H1 (cell line): ENCODE data around the gene MRGPRX4. TPM values are rescaled to one million over a fixed set of nuclear protein-coding genes. Genes with fewer than 3 reads are reported as not detected.

Source experiments
- CTCF ChIA-PET: fragments of 300-600 bp; sonication (Branson Sonifier 250); formaldehyde crosslinking; loops from one replicate; lab custom pipeline; 2021; ENCODE audit not compliant: partially characterized antibody; lab: Charles Lee
- POLR2A ChIA-PET: fragments of 300-600 bp; sonication (Branson Sonifier 250); formaldehyde crosslinking; loops from one replicate; lab custom pipeline; 2021; ENCODE audit warnings: inconsistent platforms; ENCODE audit not compliant: partially characterized antibody; lab: Charles Lee
- DNase-seq, 2 experiments: peaks; one replicate each; pipeline versions ENCODE4 v3.0.0 to v3.0.0-alpha.2; 2010 to 2022; ENCODE audit warnings: low spot score in 2 of 2, low read depth in 1 of 2, mixed read lengths in 1 of 2
- FAIRE-seq: peaks from 2 replicates; lab custom pipeline; 2011; peaks lifted over from hg19 to GRCh38; lab: Jason Lieb, UNC
- H2AFZ ChIP-seq: 2 replicates; pipeline ENCODE4 v1.8.1; 2012; ENCODE audit warnings: low read length, inconsistent platforms
- H2AK5ac ChIP-seq: 2 replicates; pipeline ENCODE4 v1.6.1; 2013; ENCODE audit warnings: low read depth, low read length
- H2BK120ac ChIP-seq: replicated peaks from 2 replicates; pipeline ENCODE3; 2013; ENCODE audit warnings: low read depth, low read length, inconsistent platforms
- H2BK12ac ChIP-seq: 2 replicates; pipeline ENCODE4 v1.6.1; 2013; ENCODE audit warnings: low read depth, low read length
- H2BK15ac ChIP-seq: 2 replicates; pipeline ENCODE4 v1.6.1; 2013; ENCODE audit warnings: low read length
- H2BK20ac ChIP-seq: 2 replicates; pipeline ENCODE4 v1.6.1; 2013; ENCODE audit warnings: low read length
- H2BK5ac ChIP-seq: 2 replicates; pipeline ENCODE4 v1.6.1; 2013; ENCODE audit warnings: low read depth, low read length
- H3K14ac ChIP-seq: 2 replicates; pipeline ENCODE4 v1.6.1; 2013; ENCODE audit warnings: inconsistent platforms; ENCODE audit not compliant: insufficient read length
- H3K18ac ChIP-seq: 2 replicates; pipeline ENCODE4 v1.6.1; 2013; ENCODE audit warnings: low read length; ENCODE audit errors: extremely low read depth
- H3K23ac ChIP-seq: 2 replicates; pipeline ENCODE4 v1.6.1; 2013; ENCODE audit warnings: inconsistent platforms; ENCODE audit not compliant: insufficient read length
- H3K23me2 ChIP-seq: 2 replicates; pipeline ENCODE4 v1.6.1; 2013; ENCODE audit warnings: low read depth, low read length
- H3K27ac ChIP-seq: 2 replicates; pipeline ENCODE4 v1.6.1; 2011; ENCODE audit warnings: low read depth, low read length, inconsistent platforms
- H3K27me3 ChIP-seq, 4 experiments: replicated peaks in 1 of 4; 1 replicate in 1 of 4; 2 replicates in 3 of 4; pipeline versions ENCODE4 v1.6.1 to v1.8.1; 2011 to 2013; ENCODE audit warnings: low read length in 3 of 4, mild to moderate bottlenecking in 3 of 4, inconsistent platforms in 2 of 4, mixed read lengths in 2 of 4, moderate library complexity in 1 of 4; ENCODE audit not compliant: control insufficient read depth in 3 of 4, insufficient read depth in 3 of 4; ENCODE audit errors: extremely low read depth in 1 of 4
- H3K36me3 ChIP-seq, 4 experiments: 2 replicates each; pipeline versions ENCODE4 v1.6.1 to v1.8.1; 2011 to 2013; ENCODE audit warnings: mild to moderate bottlenecking in 4 of 4, low read length in 3 of 4, moderate library complexity in 2 of 4, control low read depth in 1 of 4, inconsistent platforms in 1 of 4; ENCODE audit not compliant: insufficient read depth in 4 of 4, control insufficient read depth in 2 of 4
- H3K4ac ChIP-seq: replicated peaks from 2 replicates; pipeline ENCODE3; 2013; ENCODE audit warnings: low read length, low read depth, mixed read lengths, inconsistent platforms; ENCODE audit not compliant: insufficient read length
- H3K4me1 ChIP-seq, 4 experiments: replicated peaks in 1 of 4; 1 replicate in 1 of 4; 2 replicates in 3 of 4; pipeline versions ENCODE4 v1.6.1 to v1.8.1; 2011 to 2013; ENCODE audit warnings: low read length in 3 of 4, inconsistent platforms in 2 of 4, mixed read lengths in 1 of 4; ENCODE audit not compliant: insufficient read depth in 4 of 4, control insufficient read depth in 3 of 4
- H3K4me2 ChIP-seq, 2 experiments: 2 replicates each; pipeline versions ENCODE4 v1.6.1 to v1.8.1; 2011 to 2013; ENCODE audit warnings: low read depth in 2 of 2, low read length in 2 of 2, control low read depth in 1 of 2, inconsistent platforms in 1 of 2, mild to moderate bottlenecking in 1 of 2; ENCODE audit not compliant: insufficient read depth in 1 of 2
- H3K4me3 ChIP-seq, 4 experiments: fragments of 200-600, 300-600 bp in 1 of 4; sonication (generic), shearing (Covaris generic), sonication (Bioruptor Twin) in 1 of 4; 2 replicates each; pipeline versions ENCODE4 v1.5.1 to v1.8.1; 2011 to 2016; ENCODE audit warnings: low read length in 4 of 4, low read depth in 3 of 4, control low read depth in 2 of 4, inconsistent platforms in 2 of 4, mild to moderate bottlenecking in 2 of 4, mixed read lengths in 1 of 4, moderate library complexity in 1 of 4; ENCODE audit not compliant: insufficient read depth in 2 of 4; ENCODE audit errors: extremely low read depth in 1 of 4
- H3K56ac ChIP-seq: replicated peaks from 2 replicates; pipeline ENCODE3; 2013; ENCODE audit warnings: low read depth, mild to moderate bottlenecking, mixed read lengths, low read length, inconsistent platforms; ENCODE audit not compliant: insufficient read length
- H3K79me1 ChIP-seq: 2 replicates; pipeline ENCODE4 v1.6.1; 2013; ENCODE audit warnings: low read depth, low read length, control low read depth
- H3K79me2 ChIP-seq, 2 experiments: 2 replicates each; pipeline versions ENCODE4 v1.6.1 to v1.8.1; 2012 to 2013; ENCODE audit warnings: low read length in 2 of 2, mild to moderate bottlenecking in 2 of 2, inconsistent platforms in 1 of 2; ENCODE audit not compliant: insufficient read depth in 2 of 2, control insufficient read depth in 1 of 2
- H3K9ac ChIP-seq, 4 experiments: replicated peaks in 1 of 4; 1 replicate in 1 of 4; 2 replicates in 3 of 4; pipeline versions ENCODE4 v1.6.1 to v1.8.1; 2011 to 2013; ENCODE audit warnings: low read depth in 3 of 4, low read length in 3 of 4, control low read depth in 2 of 4, mild to moderate bottlenecking in 2 of 4, moderate library complexity in 2 of 4, inconsistent platforms in 1 of 4; ENCODE audit errors: extremely low read depth in 1 of 4
- H3K9me3 ChIP-seq, 2 experiments: 2 replicates each; pipeline versions ENCODE4 v1.6.1 to v1.8.1; 2012 to 2013; ENCODE audit warnings: mild to moderate bottlenecking in 2 of 2, moderate library complexity in 2 of 2, control low read depth in 1 of 2, inconsistent platforms in 1 of 2, low read depth in 1 of 2, low read length in 1 of 2, mixed read lengths in 1 of 2; ENCODE audit not compliant: insufficient read depth in 2 of 2
- H4K20me1 ChIP-seq, 2 experiments: replicated peaks in 1 of 2; 2 replicates each; pipeline versions ENCODE3 to v1.8.1; 2011 to 2013; ENCODE audit warnings: inconsistent platforms in 2 of 2, low read length in 2 of 2, mild to moderate bottlenecking in 1 of 2; ENCODE audit not compliant: insufficient read depth in 2 of 2, control insufficient read depth in 1 of 2
- H4K5ac ChIP-seq: 2 replicates; pipeline ENCODE4 v1.6.1; 2013; ENCODE audit warnings: low read length, low read depth, mixed read lengths, inconsistent platforms; ENCODE audit not compliant: insufficient read length
- H4K8ac ChIP-seq: 2 replicates; pipeline ENCODE4 v1.8.0; 2013; ENCODE audit warnings: mild to moderate bottlenecking, moderate library complexity, low read length, inconsistent platforms; ENCODE audit not compliant: insufficient read depth; ENCODE audit errors: extremely low read depth
- H4K91ac ChIP-seq: replicated peaks from 2 replicates; pipeline ENCODE3; 2013; ENCODE audit warnings: low read length, mixed read lengths, inconsistent platforms; ENCODE audit not compliant: insufficient read length
- BCL11A ChIP-seq, 2 experiments: IDR thresholded peaks; one replicate each; pipeline ENCODE4 v1.6.1; 2011; ENCODE audit warnings: low read depth in 2 of 2, low read length in 2 of 2, mild to moderate bottlenecking in 2 of 2
- HDAC6 ChIP-seq: IDR thresholded peaks from one replicate; pipeline ENCODE4 v1.7.1; 2012; ENCODE audit warnings: low read depth, mild to moderate bottlenecking, inconsistent platforms, low read length, moderate library complexity
- JUND ChIP-seq: IDR thresholded peaks from 2 replicates; pipeline ENCODE4 v1.6.1; 2011; ENCODE audit warnings: mild to moderate bottlenecking, improper control_type of control experiment, low read length
- KDM5A ChIP-seq: fragments of 200-600 bp; IDR thresholded peaks from 2 replicates; pipeline ENCODE4 v1.7.1; 2012; ENCODE audit warnings: mild to moderate bottlenecking, low read length, inconsistent platforms, mixed read lengths
- NRF1 ChIP-seq: IDR thresholded peaks from 2 replicates; pipeline ENCODE4 v1.6.1; 2011; ENCODE audit warnings: mild to moderate bottlenecking, low read depth, low read length, improper control_type of control experiment
- TCF12 ChIP-seq: IDR thresholded peaks from 2 replicates; pipeline ENCODE4 v1.6.1; 2011; ENCODE audit warnings: low read depth, mild to moderate bottlenecking, low read length
- ZNF274 ChIP-seq: IDR thresholded peaks from 2 replicates; pipeline ENCODE4 v1.7.0; 2012; ENCODE audit warnings: low read length, borderline replicate concordance; ENCODE audit errors: extremely low read depth
- WGBS, 2 experiments: shearing (Covaris generic) in 1 of 2; methylation state at CpG; one replicate each; pipeline versions ENCODE4 v1.1.6 to v1.1.7; 2013 to 2015; ENCODE audit warnings: low lambda C conversion rate in 2 of 2, mixed read lengths in 2 of 2, inconsistent platforms in 1 of 2, low coverage in 1 of 2, missing lambda C conversion rate in 1 of 2; ENCODE audit not compliant: insufficient replicate concordance in 2 of 2, insufficient coverage in 1 of 2, insufficient read length in 1 of 2; ENCODE audit errors: extremely low coverage in 1 of 2, missing lambda C conversion rate in 1 of 2; 5-methylcytosine and 5-hydroxymethylcytosine counted together
- polyA plus RNA-seq, 7 experiments: library from polyadenylated mRNA; depleted of rRNA in 3 of 7; stranded (reverse) in 5 of 7; unstranded in 2 of 7; fragments of >200 nt in 5 of 7; fragments of 200-250 nt in 2 of 7; gene quantifications; 1 replicate in 5 of 7; 2 replicates in 1 of 7; 4 replicates in 1 of 7; pipeline versions ENCODE4 v1.2.1 to v1.2.3, GENCODE V29; 2011 to 2013; ENCODE audit warnings: missing spikeins in 2 of 7, mixed read lengths in 2 of 7
- total RNA-seq: library from RNA; stranded (reverse); fragmentation: NEBNext Ultra II Directional; extraction: Animal tissue kit (Norgen Biotek cat#: 25700); gene quantifications from 2 replicates; pipeline ENCODE4 v1.2.1, GENCODE V29; 2021
- TF ChIP-seq, protein P1 (sequence below): IDR thresholded peaks from 2 replicates; pipeline ENCODE4 v1.6.1; 2012; ENCODE audit warnings: low read length, inconsistent platforms

The MRGPRX4 gene
- total and polyA plus RNA-seq, 2 of the 8 experiments (the other 6 are each of a cell fraction or from before 2014, with no cell fraction given): not detected

DNA sequence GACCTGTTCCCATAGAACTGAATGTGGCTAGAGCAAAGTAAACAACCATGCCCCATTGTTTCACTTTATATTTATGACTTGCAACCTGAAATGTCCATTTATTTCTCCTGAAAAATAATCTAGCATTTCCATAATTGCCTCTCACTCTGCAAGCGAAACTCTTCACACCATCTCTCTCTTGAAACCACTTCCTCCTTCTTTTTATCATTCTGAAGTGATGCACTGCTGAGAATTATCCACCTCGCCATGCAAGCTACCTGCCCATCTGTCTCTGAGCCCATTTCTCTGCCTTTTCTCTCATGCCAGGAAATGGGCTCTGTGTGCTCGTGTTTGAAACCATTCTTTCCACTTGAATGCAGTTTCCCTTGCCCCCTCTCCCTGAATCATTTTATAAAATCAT is 26.8 kb upstream of the MRGPRX4 start:
- Histone ChIP-seq H2BK20ac (no peak overlapping the region), H2BK15ac (no peak overlapping the region), H4K91ac (no peak overlapping the region), H3K27me3 (no peaks in the 10 kb centered on the region), H2AFZ (no peak overlapping the region), H3K4me3 (no peak overlapping the region), H3K79me1 (no peaks in the 10 kb centered on the region), H3K27ac (no peak overlapping the region), H3K4me1 (peaks cover 0 to 2% (median 0%) of the 10 kb centered on the region in 4 experiments; a peak in 2 of 7 replicates), H3K56ac (no peak overlapping the region), H2AK5ac (no peak overlapping the region), H3K14ac (no peak overlapping the region), H3K36me3 (no peaks in the 10 kb centered on the region), H3K23ac (no peak overlapping the region), H3K4me2 (no peak overlapping the region), H3K79me2 (no peaks in the 10 kb centered on the region), H3K9ac (no peak overlapping the region), H4K8ac (no peak overlapping the region), H3K9me3 (no peaks in the 10 kb centered on the region), H4K20me1 (no peaks in the 10 kb centered on the region), H2BK5ac (no peak overlapping the region), H2BK12ac (no peak overlapping the region), H3K23me2 (no peaks in the 10 kb centered on the region), H3K4ac (no peak overlapping the region), H2BK120ac (no peak overlapping the region), H3K18ac (no peak overlapping the region), H4K5ac (no peak overlapping the region)
- no peak for TF ChIP-seq KDM5A
- TF ChIP-seq JUND: no peak
- TF ChIP-seq, protein P1, sequence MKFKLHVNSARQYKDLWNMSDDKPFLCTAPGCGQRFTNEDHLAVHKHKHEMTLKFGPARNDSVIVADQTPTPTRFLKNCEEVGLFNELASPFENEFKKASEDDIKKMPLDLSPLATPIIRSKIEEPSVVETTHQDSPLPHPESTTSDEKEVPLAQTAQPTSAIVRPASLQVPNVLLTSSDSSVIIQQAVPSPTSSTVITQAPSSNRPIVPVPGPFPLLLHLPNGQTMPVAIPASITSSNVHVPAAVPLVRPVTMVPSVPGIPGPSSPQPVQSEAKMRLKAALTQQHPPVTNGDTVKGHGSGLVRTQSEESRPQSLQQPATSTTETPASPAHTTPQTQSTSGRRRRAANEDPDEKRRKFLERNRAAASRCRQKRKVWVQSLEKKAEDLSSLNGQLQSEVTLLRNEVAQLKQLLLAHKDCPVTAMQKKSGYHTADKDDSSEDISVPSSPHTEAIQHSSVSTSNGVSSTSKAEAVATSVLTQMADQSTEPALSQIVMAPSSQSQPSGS: no peak
- no peak for TF ChIP-seq ZNF274
- TF ChIP-seq HDAC6: no peak
- no peak for TF ChIP-seq NRF1
- no peak for TF ChIP-seq TCF12
- no peak for TF ChIP-seq BCL11A (IDR thresholded peaks at IDR 0.05; ENCODE audit: low read depth in 2 of 2, low read length in 2 of 2)
- ChIA-PET CTCF (interaction anchor here (0.7 to 3.8 kb wide), 12 partner anchors 9 to 229 kb away, joined by 3 to 26 read pairs (median 4); no protein-coding TSS in a partner anchor), POLR2A (no interaction called here)
- WGBS, 2 experiments: 81% methylated on average over 3 of the region's 3 CpGs; no CpG with 5 or more reads in 1 of the 2 experiments
- DNase-seq (no peak), FAIRE-seq (no peak)
